ENCODE measurements around the gene GAK.

DNA sequence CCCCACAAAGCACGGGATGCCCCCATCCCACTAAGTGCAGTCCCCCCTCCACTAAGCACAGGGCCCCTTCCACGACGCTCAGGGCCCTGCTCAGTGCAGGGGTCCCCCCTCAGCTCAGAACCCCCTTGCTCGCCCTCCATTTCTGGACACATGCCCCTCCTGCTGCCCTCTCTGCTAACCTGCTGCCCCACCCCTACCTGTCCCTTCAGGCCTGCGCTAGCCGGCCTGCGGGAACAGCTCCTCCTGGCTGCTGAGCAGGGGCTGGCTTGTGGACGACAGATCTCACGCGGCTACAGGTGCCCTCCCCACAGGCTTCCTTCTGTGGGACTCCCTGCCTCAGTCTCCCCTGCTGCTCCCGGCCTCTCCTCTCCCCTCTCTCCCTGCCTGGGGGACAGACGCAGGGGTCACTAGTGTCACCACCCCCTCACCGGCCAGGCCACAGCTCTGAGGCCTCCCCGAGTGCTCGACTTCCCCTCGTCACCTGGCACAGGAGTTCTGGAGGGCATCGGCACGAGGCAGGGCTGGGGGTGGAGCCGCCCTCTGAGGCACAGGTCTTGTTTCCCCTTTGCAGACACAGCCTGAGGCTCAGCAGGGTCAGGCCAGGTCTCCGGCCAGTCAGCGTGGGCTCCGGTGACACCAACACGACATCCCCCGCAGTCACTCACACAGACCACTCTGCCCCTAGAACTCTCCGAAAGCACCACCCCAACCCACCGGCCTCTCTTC lies 21.6 kb downstream of the GAK start:
- TF ChIP-seq CTCF (IDR thresholded peaks at IDR 0.05; ENCODE audit: poor library complexity) = no peak
- no peak for TF ChIP-seq EZH2 (IDR thresholded peaks at IDR 0.05; ENCODE audit: borderline replicate concordance)

Data from hepatocyte (in vitro differentiated cells).